GM18508 (cell line): ENCODE measurements around the gene TDRD12.
"Not testable (repeated sequence)": the region's sequence is repeated elsewhere in the genome, so short reads cannot be mapped to it uniquely, and the experiment has no call there.

Experiments used
- ATAC-seq: cut with Tn5 transposase; IDR thresholded peaks from one replicate; pipeline ENCODE4 v1.9.1; 2021; ENCODE audit warnings: moderate number of reproducible peaks; ENCODE audit not compliant: insufficient read depth, unreplicated experiment

Gene TDRD12

GRCh38 chr19:32824916-32825608 lies 105.5 kb downstream of the TDRD12 start:
- ATAC-seq, result no peak

DNA sequence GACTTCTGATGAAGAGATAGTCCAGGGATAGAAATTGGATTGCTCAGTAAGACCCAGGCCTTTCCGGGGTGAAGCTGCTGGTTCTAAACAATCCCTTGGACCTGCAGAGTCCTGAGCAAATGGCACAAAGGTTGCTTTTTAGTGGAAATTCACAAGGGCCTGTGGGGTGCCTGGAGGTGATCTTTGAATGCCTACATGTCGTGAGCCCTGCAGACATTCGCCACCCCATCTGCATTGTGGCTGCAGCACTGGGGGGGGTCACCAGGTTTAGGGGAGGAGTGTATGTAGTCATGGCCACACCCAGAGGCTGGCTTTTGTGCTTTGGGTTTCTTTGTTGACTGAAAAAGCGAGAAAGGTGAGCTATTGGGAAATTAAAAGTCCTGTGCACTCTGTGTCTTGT lies 108.6 kb downstream of the TDRD12 start:
- no peak for ATAC-seq

GRCh38 chr19:32828643-32829344 lies 109.2 kb downstream of the TDRD12 start:
- ATAC-seq, result no peak

DNA sequence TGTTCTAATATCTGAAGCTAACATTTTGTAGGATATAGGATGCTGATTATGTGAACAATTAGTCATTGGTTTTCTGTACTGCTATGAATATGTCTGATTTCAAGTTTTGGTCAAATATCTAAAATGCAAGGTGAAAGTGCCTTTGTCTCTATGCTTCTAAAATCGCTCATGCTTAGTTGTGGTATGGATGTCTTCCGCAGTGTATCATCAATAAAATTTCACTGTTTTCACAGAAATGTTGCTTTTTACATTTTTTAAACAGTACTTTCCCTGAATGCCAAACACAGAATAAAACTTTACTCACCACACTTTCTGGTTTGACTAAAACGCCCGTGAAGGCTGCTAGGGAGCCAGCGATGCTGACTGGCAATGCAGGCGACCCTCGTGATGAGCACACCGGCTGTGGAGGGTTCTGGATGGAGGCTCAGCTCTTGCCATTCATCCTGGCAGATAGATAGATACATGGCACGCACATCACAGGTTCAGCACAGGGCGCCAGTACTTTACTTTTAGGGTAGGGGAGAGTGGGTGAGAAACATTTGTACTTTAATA lies 109.9 kb downstream of the TDRD12 start:
- ATAC-seq, result no peak

DNA sequence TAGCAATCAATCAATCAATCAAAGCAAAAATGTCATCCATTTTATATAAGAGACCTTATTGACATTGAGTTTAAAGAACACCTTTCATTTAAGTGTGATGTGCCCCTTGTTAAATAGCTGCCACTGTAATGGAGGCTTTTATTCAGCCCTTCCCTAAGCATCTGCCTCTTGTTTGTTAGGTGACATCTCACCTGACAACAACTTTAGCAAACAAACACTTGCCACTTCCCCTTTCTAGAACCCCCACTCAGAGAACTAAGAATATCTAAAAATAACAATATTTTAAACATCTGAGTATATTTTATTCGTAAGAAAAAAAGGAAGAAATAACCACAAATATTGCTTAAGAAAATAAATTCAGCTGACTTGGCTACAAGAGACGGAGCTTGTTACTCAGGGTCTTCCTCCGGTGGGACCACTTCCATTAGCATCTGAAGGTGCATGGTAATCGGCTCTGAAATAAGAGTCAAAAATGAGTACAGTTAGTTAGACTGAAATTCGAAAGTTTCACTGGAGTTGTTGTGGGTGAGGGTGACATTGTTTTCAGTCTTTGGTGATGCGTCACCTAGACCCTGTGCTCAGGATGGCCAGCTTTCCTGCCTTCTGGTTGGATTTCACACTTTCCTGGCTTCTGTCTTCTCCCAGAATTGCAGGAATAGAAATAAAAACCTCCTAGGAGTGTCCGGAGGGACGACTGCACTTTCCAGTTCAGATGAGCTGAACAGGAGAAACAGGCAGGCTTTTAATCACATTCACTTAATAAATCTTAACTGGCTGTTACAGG lies 110.9 kb downstream of the TDRD12 start:
- no peak for ATAC-seq

DNA sequence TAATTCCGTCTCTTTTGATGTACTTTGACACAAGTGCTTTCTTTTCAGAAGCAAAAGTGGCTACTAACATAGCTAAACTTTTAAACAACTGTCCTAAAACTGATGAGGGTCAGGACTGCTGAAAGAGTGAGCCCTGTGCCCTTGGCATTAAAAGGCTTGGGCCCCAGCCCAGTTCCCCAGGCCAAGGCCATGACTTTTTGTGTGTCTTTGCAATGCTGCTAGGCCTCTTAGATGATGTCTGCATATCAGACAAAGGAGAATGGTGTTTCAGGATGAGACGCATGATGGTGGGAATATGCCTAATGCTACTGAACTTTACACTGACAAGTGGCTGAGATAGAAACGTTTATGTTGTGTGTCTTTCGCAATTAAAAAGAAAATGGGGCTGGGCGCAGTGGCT lies 112.0 kb downstream of the TDRD12 start:
- ATAC-seq, result no peak

DNA sequence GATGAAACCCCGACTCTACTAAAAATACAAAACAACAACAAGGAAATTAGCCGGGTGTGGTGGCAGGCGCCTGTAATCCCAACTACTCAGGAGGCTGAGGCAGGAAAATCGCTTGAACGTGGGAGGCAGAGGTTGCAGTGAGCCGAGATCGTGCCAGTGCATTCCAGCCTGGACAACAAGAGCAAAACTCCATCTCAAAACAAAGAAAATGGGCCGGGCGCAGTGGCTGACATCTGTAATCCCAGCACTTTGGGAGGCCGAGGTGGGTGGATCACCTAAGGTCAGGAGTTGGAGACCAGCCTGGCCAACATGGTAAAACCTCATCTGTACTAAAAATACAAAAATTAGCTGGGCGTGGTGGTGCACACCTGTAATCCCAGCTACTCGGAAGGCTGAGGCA lies 112.5 kb downstream of the TDRD12 start:
- not testable (repeated sequence) for ATAC-seq

DNA sequence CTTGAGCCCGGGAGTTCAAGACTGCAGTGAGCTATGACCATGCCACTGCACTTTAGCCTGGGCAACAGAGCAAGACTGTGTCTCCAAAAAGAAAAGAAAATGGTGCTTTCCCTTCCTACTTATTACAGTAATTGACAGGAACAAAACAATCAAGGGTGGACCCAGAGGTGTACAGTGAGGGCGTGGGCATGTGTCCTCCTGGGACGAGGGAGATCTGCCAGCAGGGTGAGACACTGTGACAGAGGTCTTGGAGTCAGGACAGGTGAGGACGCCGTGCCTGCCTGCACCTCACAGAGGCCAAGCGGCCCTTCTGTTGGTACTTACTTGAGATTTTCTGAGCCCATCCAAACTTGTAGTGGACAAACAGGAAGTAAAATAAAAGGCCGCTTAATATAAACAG lies 113.3 kb downstream of the TDRD12 start:
- ATAC-seq, result not testable (repeated sequence)

DNA sequence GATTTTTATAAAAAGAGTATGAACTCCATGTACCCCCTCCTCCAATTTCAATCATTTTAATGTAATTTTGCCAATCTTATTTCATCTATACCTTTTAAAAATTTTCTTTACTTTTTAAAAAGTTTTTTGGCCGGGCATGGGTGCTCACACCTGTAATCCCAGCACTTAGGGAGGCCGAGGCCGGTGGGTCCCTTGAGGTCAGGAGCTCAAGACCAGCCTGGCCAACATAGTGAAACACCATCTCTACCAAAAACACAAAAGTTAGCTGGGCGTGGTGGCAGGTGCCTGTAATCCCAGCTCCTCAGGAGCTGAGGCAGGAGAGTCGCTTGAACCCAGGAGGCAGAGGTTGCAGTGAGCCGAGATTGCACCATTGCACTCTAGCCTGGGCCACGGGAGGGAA lies 113.8 kb downstream of the TDRD12 start:
- ATAC-seq, result not testable (repeated sequence)

- ATAC-seq, result no peak
Measured at GRCh38 chr19:32837531-32837930, 118.0 kb downstream of the TDRD12 start.

GRCh38 chr19:32842061-32842460 lies 122.5 kb downstream of the TDRD12 start:
- no peak for ATAC-seq

DNA sequence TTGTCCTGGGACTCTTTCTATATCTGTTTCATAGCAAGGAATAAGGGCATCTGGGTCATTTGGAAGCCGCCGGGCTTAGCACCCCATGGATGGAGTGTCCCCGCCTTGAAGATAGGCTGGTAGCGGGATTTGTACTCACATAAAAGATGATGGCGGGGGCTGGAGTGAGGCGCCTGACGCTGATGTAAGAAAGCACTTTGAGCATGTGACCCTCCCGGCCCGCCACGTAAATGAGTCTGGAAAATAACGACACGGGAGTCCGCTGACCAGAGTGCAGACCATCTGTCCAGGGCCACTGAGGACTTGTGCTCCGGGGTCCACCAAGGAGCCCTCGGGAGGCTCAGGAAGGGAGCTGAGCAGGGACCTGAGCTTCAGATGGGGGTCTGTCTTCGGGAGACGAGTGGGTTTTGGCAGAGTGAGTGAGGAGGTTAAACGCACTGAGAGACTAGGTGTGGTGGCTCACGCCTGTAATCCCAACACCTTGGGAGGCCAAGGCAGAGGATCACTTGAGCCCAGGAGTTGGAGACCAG lies 124.2 kb downstream of the TDRD12 start:
- no peak for ATAC-seq

DNA sequence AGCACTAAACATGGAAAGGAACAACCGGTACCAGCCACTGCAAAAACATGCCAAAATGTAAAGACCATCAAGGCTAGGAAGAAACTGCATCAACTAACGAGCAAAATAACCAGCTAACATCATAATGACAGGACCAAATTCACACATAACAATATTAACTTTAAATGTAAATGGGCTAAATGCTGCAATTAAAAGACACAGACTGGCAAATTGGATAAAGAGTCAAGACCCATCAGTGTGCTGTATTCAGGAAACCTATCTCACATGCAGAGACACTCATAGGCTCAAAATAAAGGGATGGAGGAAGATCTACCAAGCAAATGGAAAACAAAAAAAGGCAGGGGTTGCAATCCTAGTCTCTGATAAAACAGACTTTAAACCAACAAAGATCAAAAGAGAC lies 128.5 kb downstream of the TDRD12 start:
- not testable (repeated sequence) for ATAC-seq

- no peak for ATAC-seq
Measured at GRCh38 chr19:32852216-32852615, 132.6 kb downstream of the TDRD12 start.

DNA sequence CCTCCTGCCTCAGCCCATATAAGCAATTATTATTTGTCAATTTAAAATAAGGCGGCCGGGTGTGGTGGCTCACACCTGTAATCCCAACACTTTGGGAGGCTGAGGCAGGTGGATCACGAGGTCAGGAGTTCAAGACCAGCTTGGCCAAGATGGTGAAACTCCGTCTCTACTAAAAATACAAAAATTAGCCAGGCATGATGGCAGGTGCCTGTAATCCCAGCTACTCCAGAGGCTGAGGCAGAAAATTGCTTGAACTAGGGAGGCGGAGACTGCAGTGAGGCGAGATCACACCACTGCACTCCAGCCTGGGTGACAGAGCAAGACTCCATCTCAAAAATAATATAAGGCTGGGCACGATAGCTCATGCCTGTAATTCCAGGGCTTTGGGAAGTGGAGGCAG lies 137.3 kb downstream of the TDRD12 start:
- not testable (repeated sequence) for ATAC-seq

DNA sequence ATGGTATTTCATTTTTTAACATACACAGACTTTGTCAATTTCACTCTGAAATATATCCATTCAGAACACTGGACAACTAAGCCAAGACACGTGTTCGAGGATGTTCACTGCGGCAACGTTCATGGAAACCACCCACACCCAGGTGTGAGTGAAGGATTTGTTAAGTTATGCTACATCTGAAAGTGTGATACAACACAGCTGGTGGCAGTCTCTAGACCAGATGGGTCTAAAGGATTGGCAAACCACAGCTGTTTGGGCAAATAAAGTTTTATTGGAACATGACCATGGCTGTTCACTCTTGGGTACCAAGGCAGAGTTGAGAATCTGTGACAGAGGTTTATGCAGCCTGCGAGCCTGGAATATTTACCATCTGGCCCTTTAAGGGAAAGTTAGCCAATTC lies 138.0 kb downstream of the TDRD12 start:
- ATAC-seq, result no peak

GRCh38 chr19:32858155-32858554 lies 138.6 kb downstream of the TDRD12 start:
- ATAC-seq, result no peak

DNA sequence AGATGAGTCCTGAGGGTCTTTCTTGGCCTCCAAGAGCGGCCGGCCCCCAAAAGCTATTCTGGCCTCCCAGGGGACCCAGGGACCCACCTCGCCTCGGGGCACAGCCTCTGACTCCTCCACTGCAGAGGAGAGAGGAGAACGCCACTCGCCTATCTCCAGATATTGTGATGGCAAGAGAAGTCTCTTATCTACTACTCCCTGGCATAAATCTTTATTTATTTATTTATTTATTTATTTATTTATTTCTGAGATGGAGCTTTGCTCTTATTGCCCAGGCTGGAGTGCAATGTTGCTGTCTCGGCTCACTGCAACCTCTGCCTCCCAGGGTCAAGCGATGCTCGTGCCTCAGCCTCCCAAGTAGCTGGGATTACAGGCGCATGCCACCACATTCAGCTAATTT lies 139.0 kb downstream of the TDRD12 start:
- no peak for ATAC-seq

DNA sequence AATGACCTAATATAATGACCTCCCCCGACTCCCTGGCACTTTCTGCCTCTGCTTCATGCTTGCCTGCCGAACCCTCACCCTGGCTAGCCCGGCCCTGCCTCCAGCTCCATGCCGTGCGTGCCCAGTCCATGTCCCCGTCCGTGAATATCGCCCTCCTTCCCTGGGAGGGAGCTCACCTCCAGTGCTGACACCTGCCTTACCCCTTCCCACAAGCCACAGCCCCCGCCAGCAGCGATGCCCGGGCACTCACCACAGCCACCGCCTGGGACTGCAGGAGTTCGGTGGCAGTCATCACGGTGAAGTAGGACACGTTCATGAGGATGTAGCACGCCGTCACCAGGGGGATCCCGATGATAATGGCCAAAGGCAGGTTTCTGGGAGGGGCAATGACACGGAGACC lies 140.0 kb downstream of the TDRD12 start:
- ATAC-seq, result no peak

DNA sequence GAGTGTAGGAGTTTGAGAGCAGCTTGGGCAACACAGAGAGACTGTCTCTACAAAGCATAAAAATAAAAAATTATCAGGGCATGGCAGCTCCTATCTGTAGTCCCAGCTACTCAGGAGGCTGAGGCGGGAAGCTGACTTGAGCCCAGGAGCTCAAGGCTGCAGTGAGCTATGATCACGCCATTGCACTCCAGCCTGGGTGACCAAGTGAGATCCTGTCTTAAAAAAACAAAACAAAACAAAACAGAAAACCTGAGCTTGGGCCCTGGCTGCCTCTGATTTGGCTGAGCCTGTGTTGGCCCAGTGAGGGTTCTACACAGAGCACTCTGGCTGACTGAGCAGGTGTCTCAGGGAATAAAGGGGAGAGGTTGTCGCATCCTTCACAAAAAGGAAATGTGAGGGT lies 142.0 kb downstream of the TDRD12 start:
- no peak for ATAC-seq

DNA sequence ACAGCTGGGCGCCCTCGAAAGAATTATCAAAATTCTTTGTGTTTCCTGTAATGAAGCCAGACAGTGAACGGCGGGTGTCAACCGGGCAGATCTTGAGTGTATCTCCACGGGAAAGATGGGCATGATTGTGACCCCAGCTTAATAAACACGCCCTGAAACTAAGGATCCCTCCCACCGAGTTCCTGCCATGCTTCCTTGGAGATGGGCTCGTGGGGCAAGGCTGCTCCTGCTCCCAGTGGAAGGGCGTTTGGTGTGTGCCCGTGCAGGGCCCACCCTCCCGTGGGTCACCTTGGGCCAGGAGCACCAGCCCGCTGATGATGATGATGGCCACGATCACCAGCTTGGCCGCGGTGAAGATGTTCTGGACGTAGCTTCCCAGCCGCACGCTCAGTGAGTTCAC lies 142.6 kb downstream of the TDRD12 start:
- ATAC-seq, result no peak
